ENCODE measurements around the gene NHLRC3. TPM values are rescaled to one million over a fixed set of nuclear protein-coding genes. Genes with fewer than 3 reads are reported as not detected.

NHLRC3 gene
- total and polyA plus RNA-seq, 9 of the 15 experiments (the other 6 are each of a cell fraction or from before 2014, with no cell fraction given) = 5.5 to 15.3 (median 9.0) TPM

GRCh38 chr13:39052944-39053343 lies 14.7 kb downstream of the NHLRC3 start:
- ChIA-PET POLR2A (no interaction called here), CTCF (ENCODE audit: low intra/inter-chr PET ratio) (no interaction called here)
- Histone ChIP-seq H3K4me1 (replicated peaks in 1 of 2; ENCODE audit: control insufficient read depth in 2 of 2, insufficient read depth in 2 of 2, low read length in 2 of 2) (no peaks in the 10 kb centered on the region), H3K4me3 (no peak overlapping the region), H3K9me1 (ENCODE audit: control insufficient read depth, insufficient read depth, low read length) (no peaks in the 10 kb centered on the region), H3K9ac (ENCODE audit: insufficient read depth in 1 of 2, low read depth in 2 of 2, low read length in 2 of 2) (no peak overlapping the region), H3K36me3 (ENCODE audit: control insufficient read depth, insufficient read depth, low read length) (peaks cover 5% of the 10 kb centered on the region; the same call in 2 of the 3 replicates), H3K27ac (ENCODE audit: extremely low read depth, low read depth, low read length) (no peak overlapping the region), H3K4me2 (ENCODE audit: insufficient read depth, low read length) (no peak overlapping the region), H2AFZ (ENCODE audit: low read depth, low read length) (no peak overlapping the region), H4K20me1 (replicated peaks; ENCODE audit: control insufficient read depth, insufficient read depth, low read length) (no peaks in the 10 kb centered on the region), H3K79me2 (ENCODE audit: control insufficient read depth, insufficient read depth, low read length) (no peaks in the 10 kb centered on the region), H3K27me3 (ENCODE audit: control insufficient read depth in 2 of 2, insufficient read depth in 2 of 2, low read length in 2 of 2) (no peaks in the 10 kb centered on the region), H3K9me3 (replicated peaks; ENCODE audit: control insufficient read depth, insufficient read depth, low read depth, low read length) (no peaks in the 10 kb centered on the region)
- no peak for ATAC-seq
- in situ Hi-C loops (cut with MboI) (no loop called here), intact Hi-C loops (cut with micrococcal nuclease) (loop anchor here (10.0 kb wide), 2 partner anchors 212 to 562 kb away; no protein-coding TSS in a partner anchor)
- no TSS peak for BruUV-seq (replicated peaks)
- no peak for TF ChIP-seq KLF16 (IDR thresholded peaks at IDR 0.05)
- no peak for TF ChIP-seq LARP7 (IDR thresholded peaks at IDR 0.05)
- no peak for TF ChIP-seq RBBP5 (IDR thresholded peaks at IDR 0.05; ENCODE audit: borderline replicate concordance, insufficient read depth, low read length, poor library complexity, severe bottlenecking)
- no peak for TF ChIP-seq ZBTB17 (CRISPR knock-in tag; IDR thresholded peaks at IDR 0.05)
- TF ChIP-seq HMGN3 (IDR thresholded peaks at IDR 0.05; ENCODE audit: borderline replicate concordance, extremely low read depth, insufficient read length, low read depth, low read length) = no peak
- no peak for TF ChIP-seq HMG20B (CRISPR knock-in tag; IDR thresholded peaks at IDR 0.05)
- TF ChIP-seq ZNF274 (IDR thresholded peaks at IDR 0.05; ENCODE audit: borderline replicate concordance, low read depth, low read length) = no peak
- TF ChIP-seq NFATC3 (IDR thresholded peaks at IDR 0.05) = no peak
- no peak for TF ChIP-seq E2F1 (CRISPR knock-in tag; IDR thresholded peaks at IDR 0.05)
- no peak for TF ChIP-seq HNRNPLL (IDR thresholded peaks at IDR 0.05; ENCODE audit: low read depth, low read length, poor library complexity, severe bottlenecking)
- no peak for TF ChIP-seq KAT8 (IDR thresholded peaks at IDR 0.05; ENCODE audit: low read depth)
- TF ChIP-seq ZHX1 (conservative IDR thresholded peaks at IDR 0.05; ENCODE audit: low read length) = no peak
- TF ChIP-seq CC2D1A (IDR thresholded peaks at IDR 0.05) = no peak
- TF ChIP-seq IFI16 (CRISPR knock-in tag; IDR thresholded peaks at IDR 0.05) = no peak
- DNase-seq (ENCODE audit: extremely low read depth in 1 of 4, low spot score in 3 of 4) = no peak
- WGBS (ENCODE audit: insufficient coverage, low coverage, missing lambda C conversion rate) = 25% methylated on average over 6 of the region's 6 CpGs
- no peak for FAIRE-seq
